MM.1S (cell line): Measurements from ENCODE around the gene TTC16.
"Not testable (repeated sequence)": the region's sequence is repeated elsewhere in the genome, so short reads cannot be mapped to it uniquely, and the experiment has no call there.

Experiments
- CTCF ChIP-seq: fragments of 300-600 bp; sonication (generic); IDR thresholded peaks from 2 replicates; pipeline ENCODE4 v1.5.1; 2016; ENCODE audit warnings: antibody characterized with exemption, low read length, mixed read lengths
- EZH2phosphoT487 ChIP-seq: fragments of 300-600 bp; sonication (generic); IDR thresholded peaks from 2 replicates; pipeline ENCODE4 v1.6.1; 2018; ENCODE audit warnings: antibody characterized with exemption, low read length

GRCh38 chr9:127756776-127757175, 40.9 kb downstream of the TTC16 start:
- not testable (repeated sequence) for TF ChIP-seq EZH2phosphoT487, CTCF
